Activated T-helper 17 cell treated with anti-CD3 and anti-CD28 coated beads, Interleukin-2, amount 50 U/mL, for 72 hours (primary cell): ENCODE results near the gene MSI2. TPM values are rescaled to one million over a fixed set of nuclear protein-coding genes. Genes with fewer than 3 reads are reported as not detected.

Experiments
- ATAC-seq: fragments of 150-1000 bp; cut with Tn5 transposase; replicated peaks from 2 replicates; pipeline ENCODE4 v1.10.0; 2021; ENCODE audit warnings: mild to moderate bottlenecking, moderate library complexity
- H3K27ac Mint-ChIP-seq: one replicate; pipeline ENCODE4 v1.8.0; 2022; ENCODE audit warnings: mixed read lengths
- H3K27me3 Mint-ChIP-seq: one replicate; pipeline ENCODE4 v1.8.0; 2022; ENCODE audit warnings: mixed read lengths
- H3K36me3 Mint-ChIP-seq: one replicate; pipeline ENCODE4 v1.8.0; 2022; ENCODE audit warnings: low read depth, mild to moderate bottlenecking, mixed read lengths
- H3K4me1 Mint-ChIP-seq: one replicate; pipeline ENCODE4 v1.8.0; 2022; ENCODE audit warnings: mixed read lengths
- H3K4me3 Mint-ChIP-seq: one replicate; pipeline ENCODE4 v1.8.0; 2022; ENCODE audit warnings: mild to moderate bottlenecking, mixed read lengths
- H3K9me3 Mint-ChIP-seq: one replicate; pipeline ENCODE4 v1.8.0; 2022; ENCODE audit warnings: mixed read lengths
- total RNA-seq, 2 donors: library from RNA; stranded (reverse); gene quantifications; one replicate each; pipeline ENCODE4 v1.2.3, GENCODE V29; 2022

Gene MSI2
- total RNA-seq, 2 donors from 2014 or later = 96.3 to 128 TPM

GRCh38 chr17:57671667-57672632, 415.6 kb downstream of the MSI2 start:
- ATAC-seq = peak; percentile 82
- H3K9me3 Mint-ChIP-seq = no peaks in the 10 kb centered on the region
- H3K4me1 Mint-ChIP-seq = peaks cover 8% of the 10 kb centered on the region
- peaks cover 16% of the 10 kb centered on the region for H3K36me3 Mint-ChIP-seq
- peak overlapping the region; percentile 72 for H3K27ac Mint-ChIP-seq
- no peaks in the 10 kb centered on the region for H3K27me3 Mint-ChIP-seq
- H3K4me3 Mint-ChIP-seq = peak overlapping the region; percentile 21

- Mint-ChIP-seq H3K4me1 (peaks cover 8% of the 10 kb centered on the region), H3K27ac (peak overlapping the region; percentile 72), H3K27me3 (no peaks in the 10 kb centered on the region), H3K36me3 (peaks cover 26% of the 10 kb centered on the region), H3K4me3 (no peak overlapping the region), H3K9me3 (no peaks in the 10 kb centered on the region)
- ATAC-seq = no peak
Measured at GRCh38 chr17:57672971-57673370, 416.6 kb downstream of the MSI2 start.

- ATAC-seq = no peak
- H3K9me3 Mint-ChIP-seq = no peaks in the 10 kb centered on the region
- H3K4me1 Mint-ChIP-seq = peaks cover 8% of the 10 kb centered on the region
- no peak overlapping the region for H3K4me3 Mint-ChIP-seq
- peak overlapping the region; percentile 66 for H3K27ac Mint-ChIP-seq
- peaks cover 26% of the 10 kb centered on the region for H3K36me3 Mint-ChIP-seq
- H3K27me3 Mint-ChIP-seq = no peaks in the 10 kb centered on the region
Measured at GRCh38 chr17:57674894-57675293, 418.6 kb downstream of the MSI2 start.

GRCh38 chr17:57675427-57676387, 419.4 kb downstream of the MSI2 start:
- H3K27ac Mint-ChIP-seq = no peak overlapping the region

GRCh38 chr17:57676543-57676942, 420.2 kb downstream of the MSI2 start:
- Mint-ChIP-seq H3K4me1 (no peaks in the 10 kb centered on the region), H3K4me3 (no peak overlapping the region), H3K27ac (no peak overlapping the region), H3K27me3 (no peaks in the 10 kb centered on the region), H3K36me3 (peaks cover 32% of the 10 kb centered on the region), H3K9me3 (no peaks in the 10 kb centered on the region)
- no peak for ATAC-seq

More at GRCh38 chr17:57675427-57676387, 419.4 kb downstream of the MSI2 start:
- H3K4me3 Mint-ChIP-seq = no peak overlapping the region
- H3K27me3 Mint-ChIP-seq = no peaks in the 10 kb centered on the region
- no peak for ATAC-seq
- peaks cover 6% of the 10 kb centered on the region for H3K4me1 Mint-ChIP-seq
- H3K36me3 Mint-ChIP-seq = peaks cover 32% of the 10 kb centered on the region
- no peaks in the 10 kb centered on the region for H3K9me3 Mint-ChIP-seq

- Mint-ChIP-seq H3K4me3 (no peak overlapping the region), H3K4me1 (no peaks in the 10 kb centered on the region), H3K27me3 (no peaks in the 10 kb centered on the region), H3K27ac (peak overlapping the region; percentile 19), H3K9me3 (no peaks in the 10 kb centered on the region), H3K36me3 (peaks cover 37% of the 10 kb centered on the region)
- no peak for ATAC-seq
Measured at GRCh38 chr17:57677301-57677700, 421.0 kb downstream of the MSI2 start.

- Mint-ChIP-seq H3K36me3 (peaks cover 41% of the 10 kb centered on the region), H3K4me1 (no peaks in the 10 kb centered on the region), H3K27ac (no peak overlapping the region), H3K27me3 (no peaks in the 10 kb centered on the region), H3K4me3 (no peak overlapping the region), H3K9me3 (no peaks in the 10 kb centered on the region)
- ATAC-seq = no peak
Measured at GRCh38 chr17:57677858-57678257, 421.5 kb downstream of the MSI2 start.

- H3K36me3 Mint-ChIP-seq = peaks cover 46% of the 10 kb centered on the region
- H3K9me3 Mint-ChIP-seq = no peaks in the 10 kb centered on the region
- no peak for ATAC-seq
- no peaks in the 10 kb centered on the region for H3K27me3 Mint-ChIP-seq
- H3K4me3 Mint-ChIP-seq = no peak overlapping the region
- no peak overlapping the region for H3K27ac Mint-ChIP-seq
- H3K4me1 Mint-ChIP-seq = no peaks in the 10 kb centered on the region
Measured at GRCh38 chr17:57678393-57678792, 422.1 kb downstream of the MSI2 start.

GRCh38 chr17:57679356-57679755, 423.0 kb downstream of the MSI2 start:
- H3K9me3 Mint-ChIP-seq = no peaks in the 10 kb centered on the region
- H3K27me3 Mint-ChIP-seq = no peaks in the 10 kb centered on the region
- H3K4me1 Mint-ChIP-seq = no peaks in the 10 kb centered on the region
- H3K4me3 Mint-ChIP-seq = no peak overlapping the region
- peaks cover 49% of the 10 kb centered on the region for H3K36me3 Mint-ChIP-seq
- ATAC-seq = no peak
- H3K27ac Mint-ChIP-seq = no peak overlapping the region

GRCh38 chr17:57679906-57680695, 423.8 kb downstream of the MSI2 start:
- no peak for ATAC-seq
- H3K27ac Mint-ChIP-seq = no peak overlapping the region
- H3K4me1 Mint-ChIP-seq = no peaks in the 10 kb centered on the region
- H3K27me3 Mint-ChIP-seq = no peaks in the 10 kb centered on the region
- H3K36me3 Mint-ChIP-seq = peaks cover 50% of the 10 kb centered on the region
- H3K9me3 Mint-ChIP-seq = no peaks in the 10 kb centered on the region
- H3K4me3 Mint-ChIP-seq = no peak overlapping the region

- ATAC-seq = no peak
- H3K27ac Mint-ChIP-seq = no peak overlapping the region
- H3K4me3 Mint-ChIP-seq = no peak overlapping the region
- H3K9me3 Mint-ChIP-seq = no peaks in the 10 kb centered on the region
- no peaks in the 10 kb centered on the region for H3K4me1 Mint-ChIP-seq
- H3K36me3 Mint-ChIP-seq = peaks cover 32% of the 10 kb centered on the region
- no peaks in the 10 kb centered on the region for H3K27me3 Mint-ChIP-seq
Measured at GRCh38 chr17:57682701-57683100, 426.4 kb downstream of the MSI2 start.

- Mint-ChIP-seq H3K36me3 (peaks cover 31% of the 10 kb centered on the region), H3K9me3 (no peaks in the 10 kb centered on the region), H3K4me1 (no peaks in the 10 kb centered on the region), H3K27me3 (no peaks in the 10 kb centered on the region), H3K4me3 (no peak overlapping the region), H3K27ac (no peak overlapping the region)
- no peak for ATAC-seq
Measured at GRCh38 chr17:57684711-57685498, 428.6 kb downstream of the MSI2 start.

GRCh38 chr17:57685499-57686132, 429.3 kb downstream of the MSI2 start:
- no peak overlapping the region for H3K4me3 Mint-ChIP-seq
- no peaks in the 10 kb centered on the region for H3K9me3 Mint-ChIP-seq
- H3K4me1 Mint-ChIP-seq = no peaks in the 10 kb centered on the region
- no peaks in the 10 kb centered on the region for H3K27me3 Mint-ChIP-seq
- H3K27ac Mint-ChIP-seq = no peak overlapping the region
- ATAC-seq = no peak
- H3K36me3 Mint-ChIP-seq = peaks cover 25% of the 10 kb centered on the region
